ENCODE results near the gene AZU1. TPM values are rescaled to one million over a fixed set of nuclear protein-coding genes. Genes with fewer than 3 reads are reported as not detected.

Gene AZU1
- total and polyA plus RNA-seq, 7 donors: 0.03 to 1.1 (median 0.36) TPM; not detected in 4

GRCh38 chr19:843180-843835 lies 15.7 kb downstream of the AZU1 start:
- 5 to 7% methylated on average over 46 of the region's 46 CpGs for WGBS, 2 donors
- no peak for DNase-seq
- TF ChIP-seq POLR2AphosphoS5 (IDR thresholded peaks at IDR 0.05) (no peak), CTCF (IDR thresholded peaks at IDR 0.05) (no peak), POLR2A (IDR thresholded peaks at IDR 0.05) (no peak), EP300 (IDR thresholded peaks at IDR 0.05) (no peak)
- peaks cover 14 to 89% (median 54%) of the 10 kb centered on the region in 3 donors for H3K27me3 ChIP-seq
- H3K4me3 ChIP-seq: peak overlapping the region in 3 of 4 donors; percentile 22 to 32 (median 24)
- H3K4me1 ChIP-seq: peaks cover 0 to 24% (median 21%) of the 10 kb centered on the region in 4 donors
- intact Hi-C loops (cut with DNase I): no loop called here
- no peaks in the 10 kb centered on the region for H3K9me3 ChIP-seq
- no peaks in the 10 kb centered on the region for H3K36me3 ChIP-seq
- no peak overlapping the region for H3K27ac ChIP-seq

GRCh38 chr19:843836-844545 lies 16.4 kb downstream of the AZU1 start:
- intact Hi-C loops (cut with DNase I): no loop called here
- no peak overlapping the region for H3K27ac ChIP-seq
- H3K9me3 ChIP-seq: no peaks in the 10 kb centered on the region
- TF ChIP-seq POLR2A (IDR thresholded peaks at IDR 0.05): no peak
- no peak for TF ChIP-seq EP300 (IDR thresholded peaks at IDR 0.05)
- no peak for TF ChIP-seq POLR2AphosphoS5 (IDR thresholded peaks at IDR 0.05)
- no peak for TF ChIP-seq CTCF (IDR thresholded peaks at IDR 0.05)
- DNase-seq: no peak
- H3K4me3 ChIP-seq: peak overlapping the region in 3 of 4 donors; percentile 22 to 32 (median 24)
- H3K36me3 ChIP-seq: no peaks in the 10 kb centered on the region
- peaks cover 14 to 88% (median 54%) of the 10 kb centered on the region in 3 donors for H3K27me3 ChIP-seq
- WGBS, 2 donors: 9 to 37% methylated on average over 67 to 70 of the region's 70 CpGs
- peaks cover 0 to 30% (median 23%) of the 10 kb centered on the region in 4 donors for H3K4me1 ChIP-seq

GRCh38 chr19:844546-844971 lies 16.9 kb downstream of the AZU1 start:
- no peak overlapping the region for H3K4me3 ChIP-seq
- peaks cover 0 to 30% (median 23%) of the 10 kb centered on the region in 4 donors for H3K4me1 ChIP-seq
- H3K36me3 ChIP-seq: no peaks in the 10 kb centered on the region
- WGBS, 2 donors: 10 to 39% methylated on average over 11 of the region's 11 CpGs
- intact Hi-C loops (cut with DNase I): no loop called here
- no peak for TF ChIP-seq CTCF (IDR thresholded peaks at IDR 0.05)
- TF ChIP-seq POLR2A (IDR thresholded peaks at IDR 0.05): no peak
- no peaks in the 10 kb centered on the region for H3K9me3 ChIP-seq
- H3K27me3 ChIP-seq: peaks cover 14 to 82% (median 54%) of the 10 kb centered on the region in 3 donors
- no peak for DNase-seq
- no peak overlapping the region for H3K27ac ChIP-seq

- Histone ChIP-seq H3K27me3 (peaks cover 14 to 71% (median 49%) of the 10 kb centered on the region in 3 donors), H3K4me3 (no peak overlapping the region), H3K36me3 (no peaks in the 10 kb centered on the region), H3K4me1 (peaks cover 0 to 42% (median 31%) of the 10 kb centered on the region in 4 donors), H3K27ac (no peak overlapping the region), H3K9me3 (no peaks in the 10 kb centered on the region)
- intact Hi-C loops (cut with DNase I): no loop called here
- DNase-seq: no peak
- no peak for TF ChIP-seq EP300 (IDR thresholded peaks at IDR 0.05)
- TF ChIP-seq POLR2AphosphoS5 (IDR thresholded peaks at IDR 0.05): no peak
- no peak for TF ChIP-seq POLR2A (IDR thresholded peaks at IDR 0.05)
- no peak for TF ChIP-seq CTCF (IDR thresholded peaks at IDR 0.05)
- WGBS, 2 donors: 46 to 70% methylated on average over 37 of the region's 37 CpGs
Observed at GRCh38 chr19:845707-846521, 18.3 kb downstream of the AZU1 start.

Measured in sigmoid colon (tissue), 7 donors.